ENCODE measurements around the gene NKAPL. TPM values are rescaled to one million over a fixed set of nuclear protein-coding genes. Genes with fewer than 3 reads are reported as not detected.

Gene NKAPL
- polyA plus RNA-seq, 5 donors: 0.61 to 1.3 (median 0.90) TPM

- DNase-seq: no peak
Observed at GRCh38 chr6:28243946-28244345, 15.2 kb upstream of the NKAPL start.

- no peak for DNase-seq
Observed at GRCh38 chr6:28245206-28245941, 13.7 kb upstream of the NKAPL start.

GRCh38 chr6:28248916-28249315 is 10.2 kb upstream of the NKAPL start:
- no peak for DNase-seq

GRCh38 chr6:28250747-28251146 is 8.3 kb upstream of the NKAPL start:
- no peak for DNase-seq

GRCh38 chr6:28251661-28252008 is 7.5 kb upstream of the NKAPL start:
- DNase-seq: no peak

GRCh38 chr6:28252009-28252975 is 6.8 kb upstream of the NKAPL start, which contains the start of gene ZKSCAN4:
ZKSCAN4 (minus strand) TSS chr6:28252269; CDS start chr6:28251980, 289 bp downstream.
- DNase-seq: peak; percentile 83 to 86

- DNase-seq: no peak
Observed at GRCh38 chr6:28254121-28254519, 5.0 kb upstream of the NKAPL start.

- DNase-seq: no peak
Observed at GRCh38 chr6:28257042-28257441, 2.1 kb upstream of the NKAPL start.

- DNase-seq: no peak
Observed at GRCh38 chr6:28263922-28264321, 4.8 kb downstream of the NKAPL start.

- DNase-seq: no peak
Observed at GRCh38 chr6:28264834-28265401, 5.8 kb downstream of the NKAPL start.

- no peak for DNase-seq
Observed at GRCh38 chr6:28266563-28266961, 7.5 kb downstream of the NKAPL start.

- DNase-seq: peak; percentile 91 to 92
Observed at GRCh38 chr6:28266962-28267694, 8.0 kb downstream of the NKAPL start, which contains the start of gene ZSCAN26. ZSCAN26 (plus strand) TSS chr6:28267143; CDS start chr6:28271920, 4,777 bp downstream.

GRCh38 chr6:28267695-28268059 is 8.6 kb downstream of the NKAPL start:
- DNase-seq: no peak

- DNase-seq: no peak
Observed at GRCh38 chr6:28269492-28269891, 10.4 kb downstream of the NKAPL start.

- DNase-seq: no peak
Observed at GRCh38 chr6:28274888-28275287, 15.8 kb downstream of the NKAPL start.

GRCh38 chr6:28277746-28278145 is 18.6 kb downstream of the NKAPL start:
- no peak for DNase-seq

GRCh38 chr6:28280595-28281287 is 21.6 kb downstream of the NKAPL start:
- DNase-seq: no peak

- DNase-seq: peak; percentile 60 to 62
Observed at GRCh38 chr6:28281288-28282064, 22.4 kb downstream of the NKAPL start, which contains the start of gene PGBD1. PGBD1 (plus strand) TSS chr6:28281572; CDS start chr6:28283814, 2,242 bp downstream.

- no peak for DNase-seq
Observed at GRCh38 chr6:28282926-28283325, 23.8 kb downstream of the NKAPL start.

- no peak for DNase-seq
Observed at GRCh38 chr6:28291573-28291972, 32.5 kb downstream of the NKAPL start.

Measured in right lung (tissue), 5 donors.